Kidney (tissue), 14 donors: ENCODE measurements around the gene TAOK3. TPM values are rescaled to one million over a fixed set of nuclear protein-coding genes. Genes with fewer than 3 reads are reported as not detected.
A peak's percentile ranks its signal among the peaks of the same experiment; 100 is the strongest.

Source experiments
- DNase-seq, 5 donors: peaks; one replicate each; pipeline ENCODE4 v3.0.0-alpha.2; 2013 to 2020
- FAIRE-seq: peaks from 2 replicates; lab custom pipeline; 2012; peaks lifted over from hg19 to GRCh38; lab: Jason Lieb, UNC
- H3K27ac ChIP-seq, 2 donors: one replicate each; pipeline ENCODE4 v1.7.0; 2013; ENCODE audit warnings: low read depth in 2 of 2, low read length in 2 of 2, inconsistent platforms in 1 of 2
- H3K27me3 ChIP-seq: one replicate; pipeline ENCODE4 v1.7.1; 2013; ENCODE audit warnings: low read length, inconsistent platforms; ENCODE audit not compliant: control insufficient read depth, insufficient read depth
- H3K36me3 ChIP-seq, 3 donors: one replicate each; pipeline versions ENCODE4 v1.7.0 to v1.7.1; 2013; ENCODE audit warnings: low read length in 3 of 3, control low read depth in 1 of 3, inconsistent platforms in 1 of 3; ENCODE audit not compliant: insufficient read depth in 3 of 3, control insufficient read depth in 2 of 3
- H3K4me1 ChIP-seq, 3 donors: one replicate each; pipeline versions ENCODE4 v1.7.0 to v1.7.1; 2013; ENCODE audit warnings: low read length in 3 of 3, inconsistent platforms in 1 of 3, low read depth in 1 of 3; ENCODE audit not compliant: control insufficient read depth in 2 of 3, insufficient read depth in 2 of 3
- H3K4me3 ChIP-seq, 3 donors: one replicate each; pipeline versions ENCODE4 v1.7.0 to v1.8.1; 2013; ENCODE audit warnings: low read length in 3 of 3, control low read depth in 1 of 3, inconsistent platforms in 1 of 3
- H3K9ac ChIP-seq, 3 donors: one replicate each; pipeline versions ENCODE4 v1.7.0 to v1.7.1; 2013; ENCODE audit warnings: low read length in 3 of 3, control low read depth in 1 of 3, inconsistent platforms in 1 of 3
- H3K9me3 ChIP-seq, 3 donors: one replicate each; pipeline versions ENCODE4 v1.7.0 to v1.7.1; 2013; ENCODE audit warnings: low read length in 3 of 3, control low read depth in 1 of 3, inconsistent platforms in 1 of 3; ENCODE audit not compliant: control insufficient read depth in 2 of 3, insufficient read depth in 1 of 3
- CTCF ChIP-seq: IDR thresholded peaks from 3 replicates; pipeline ENCODE4 v1.5.1; 2012; ENCODE audit warnings: mild to moderate bottlenecking, moderate library complexity, borderline replicate concordance; ENCODE audit not compliant: insufficient read depth; ENCODE audit errors: extremely low read depth
- intact Hi-C: fragments of 100-400 bp; cut with DNase I; formaldehyde crosslinking; loops from one replicate; pipeline ENCODE4 v1.11.1; 2022
- polyA plus RNA-seq: library from polyadenylated mRNA; stranded (reverse); fragments of 350-450 nt; fragmentation: Illumina TruSeq; extraction: RNeasy Lipid Tissue Mini Kit (QIAGEN cat#74804); gene quantifications from one replicate; pipeline ENCODE4 v1.2.3, GENCODE V29; 2014; ENCODE audit warnings: low read depth, low replicate concordance; ENCODE audit not compliant: insufficient read depth
- total RNA-seq: library from RNA; stranded (reverse); fragmentation: NEBNext Ultra II Directional; extraction: Animal tissue kit (Norgen Biotek cat#: 25700); gene quantifications from one replicate; pipeline ENCODE4 v1.2.1, GENCODE V29; 2021
- donor health status: control.
- donor health status: control.
- donor health status: control.
- donor health status: control.
- donor health status: control.
- donor health status: DM: yes; HTN: yes; CAD: no.
- donor health status: Normal renal cell carcinoma (clear cell type).

Gene TAOK3
- total and polyA plus RNA-seq, 2 donors from 2014 or later: 14.0 to 36.1 TPM

DNA sequence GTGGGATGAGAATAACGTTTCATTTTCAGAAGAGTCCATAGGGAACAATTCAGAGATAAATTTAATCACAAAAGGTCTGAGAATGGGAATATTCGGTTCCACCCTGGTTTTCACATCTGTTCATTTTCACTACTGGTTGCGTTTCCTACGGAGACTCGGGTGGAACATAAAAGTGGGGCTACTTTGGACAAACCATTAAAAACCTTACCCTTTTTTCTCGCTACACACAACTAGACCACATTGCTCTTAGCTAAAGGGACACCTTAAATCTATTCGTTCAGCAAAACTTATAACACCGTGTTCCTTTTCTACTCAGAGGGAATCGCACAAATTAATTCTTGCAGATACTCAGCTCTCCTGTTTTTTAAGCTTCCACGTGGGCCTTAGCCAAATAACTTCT lies 2.6 kb upstream of the TAOK3 start:
- Histone ChIP-seq H3K9ac (no peak overlapping the region), H3K27me3 (peaks cover 3% of the 10 kb centered on the region), H3K4me3 (peak overlapping the region in 1 of 3 donors; percentile 94), H3K4me1 (peaks cover 0 to 13% (median 12%) of the 10 kb centered on the region in 3 donors), H3K27ac (peak overlapping the region in 1 of 2 donors; percentile 99), H3K36me3 (peaks cover 0 to 10% (median 4%) of the 10 kb centered on the region in 3 donors), H3K9me3 (no peaks in the 10 kb centered on the region)
- intact Hi-C loops: no loop called here
- DNase-seq (no peak), FAIRE-seq (no peak)
- TF ChIP-seq CTCF: no peak

GRCh38 chr12:118374909-118375308 lies 2.2 kb upstream of the TAOK3 start:
- H3K36me3 ChIP-seq: peaks cover 0 to 5% (median 2%) of the 10 kb centered on the region in 3 donors
- H3K27me3 ChIP-seq: peaks cover 3% of the 10 kb centered on the region
- intact Hi-C loops: no loop called here
- H3K4me1 ChIP-seq: peaks cover 0 to 13% (median 12%) of the 10 kb centered on the region in 3 donors
- no peak for TF ChIP-seq CTCF
- DNase-seq: no peak
- H3K4me3 ChIP-seq: no peak overlapping the region
- FAIRE-seq: no peak
- H3K27ac ChIP-seq: no peak overlapping the region
- no peaks in the 10 kb centered on the region for H3K9me3 ChIP-seq
- no peak overlapping the region for H3K9ac ChIP-seq

DNA sequence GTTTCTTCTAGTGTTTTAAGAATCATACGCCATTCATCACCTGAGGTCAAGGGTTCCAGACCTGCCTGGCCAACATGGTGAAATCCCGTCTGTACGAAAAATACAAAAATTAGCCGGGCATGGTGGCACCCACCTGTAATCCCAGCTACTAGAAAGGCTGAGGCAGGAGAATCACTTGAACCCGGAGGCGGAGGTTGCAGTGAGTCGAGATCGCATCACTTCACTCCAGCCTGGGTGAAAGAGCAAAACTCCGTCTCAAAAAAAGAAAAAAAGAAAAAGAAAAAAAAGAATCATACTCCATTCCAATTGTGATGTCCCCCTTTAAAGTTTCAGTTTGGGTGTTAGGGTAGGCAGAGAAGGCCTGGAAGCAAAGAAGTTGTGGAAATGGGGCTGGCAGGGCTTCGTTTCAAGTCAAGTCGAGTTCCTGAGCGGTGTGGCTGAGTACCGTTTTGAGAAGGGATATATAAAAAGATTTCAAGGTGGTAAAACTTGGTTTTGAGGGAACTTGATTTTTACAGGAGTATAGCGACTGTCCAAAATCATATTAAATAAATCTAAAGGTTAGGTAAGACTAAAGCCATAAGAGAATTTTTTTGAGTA lies 1.5 kb upstream of the TAOK3 start:
- no peak for DNase-seq
- FAIRE-seq: no peak
- H3K27me3 ChIP-seq: peaks cover 3% of the 10 kb centered on the region
- no peak overlapping the region for H3K27ac ChIP-seq
- H3K36me3 ChIP-seq: no peaks in the 10 kb centered on the region
- H3K9ac ChIP-seq: no peak overlapping the region
- no peak for TF ChIP-seq CTCF
- H3K4me1 ChIP-seq: peaks cover 0 to 13% (median 12%) of the 10 kb centered on the region in 3 donors
- intact Hi-C loops: no loop called here
- no peaks in the 10 kb centered on the region for H3K9me3 ChIP-seq
- peak overlapping the region in 2 of 3 donors; percentile 91 to 98 for H3K4me3 ChIP-seq
